Iris pigment epithelial cell (primary cell): ENCODE results near the gene BTBD19.
"Not testable (repeated sequence)": the region's sequence is repeated elsewhere in the genome, so short reads cannot be mapped to it uniquely, and the experiment has no call there.

Source experiments
- DNase-seq: peaks from one replicate; pipeline ENCODE4 v3.0.0-alpha.2; 2011; ENCODE audit warnings: low read depth

Gene BTBD19

DNA sequence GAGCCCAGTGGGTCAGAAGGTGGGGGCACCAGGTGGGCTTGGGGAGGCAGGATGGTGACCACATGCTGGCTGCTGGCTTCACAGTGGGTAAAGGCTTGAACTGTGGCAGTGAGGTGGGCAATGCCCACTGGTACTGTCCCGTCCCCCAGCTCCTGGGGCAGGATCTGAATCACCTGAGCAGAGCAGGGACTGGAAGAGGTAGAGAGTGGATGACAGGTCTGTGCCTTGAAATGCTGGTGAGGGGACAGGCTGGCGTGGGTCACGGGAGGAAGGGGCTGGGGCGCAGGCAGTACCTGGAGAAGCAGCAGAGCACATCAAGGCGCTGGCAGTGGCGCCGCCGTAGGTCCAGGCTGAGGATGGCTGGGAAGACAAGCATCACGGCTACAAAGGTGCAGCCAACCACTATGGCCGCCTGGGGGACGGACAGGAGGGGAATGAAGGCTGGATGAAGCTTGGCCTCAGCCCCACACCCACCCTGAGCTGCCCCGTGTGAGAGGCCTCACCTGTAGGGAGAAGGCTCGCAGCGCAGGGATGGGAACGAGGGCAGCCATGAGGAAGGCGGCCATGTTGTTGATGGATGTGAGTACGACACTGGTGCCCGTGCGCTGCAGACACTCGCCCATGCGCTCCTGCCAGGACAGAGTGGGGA lies 19.8 kb downstream of the BTBD19 start:
- DNase-seq: no peak

GRCh38 chr1:44828841-44829440 lies 20.6 kb downstream of the BTBD19 start:
- no peak for DNase-seq

GRCh38 chr1:44829506-44830384 lies 21.4 kb downstream of the BTBD19 start:
- DNase-seq: no peak

DNA sequence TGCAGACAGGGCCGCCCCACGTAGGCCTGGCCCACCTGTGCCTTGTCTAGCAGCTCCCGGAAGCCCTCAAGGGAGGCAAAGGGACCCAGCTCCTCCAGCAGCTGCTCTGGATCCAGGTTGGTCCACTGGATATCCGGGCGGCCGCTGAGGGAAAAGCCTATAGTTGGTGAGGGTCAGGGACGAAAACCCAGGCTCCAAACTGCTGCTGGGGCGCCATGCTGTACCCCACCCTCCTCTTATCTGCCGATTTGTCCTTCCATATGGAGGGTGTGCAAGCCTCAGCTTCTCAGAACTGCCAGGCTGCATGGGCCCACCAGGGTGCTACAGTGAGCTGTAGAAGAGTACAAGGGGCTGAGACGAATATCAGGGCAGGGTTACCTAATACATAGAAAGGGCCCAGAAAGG lies 22.6 kb downstream of the BTBD19 start:
- DNase-seq: no peak

GRCh38 chr1:44831516-44831915 lies 23.2 kb downstream of the BTBD19 start:
- DNase-seq: no peak

GRCh38 chr1:44832056-44832705 lies 23.9 kb downstream of the BTBD19 start:
- peak; percentile 29 for DNase-seq

DNA sequence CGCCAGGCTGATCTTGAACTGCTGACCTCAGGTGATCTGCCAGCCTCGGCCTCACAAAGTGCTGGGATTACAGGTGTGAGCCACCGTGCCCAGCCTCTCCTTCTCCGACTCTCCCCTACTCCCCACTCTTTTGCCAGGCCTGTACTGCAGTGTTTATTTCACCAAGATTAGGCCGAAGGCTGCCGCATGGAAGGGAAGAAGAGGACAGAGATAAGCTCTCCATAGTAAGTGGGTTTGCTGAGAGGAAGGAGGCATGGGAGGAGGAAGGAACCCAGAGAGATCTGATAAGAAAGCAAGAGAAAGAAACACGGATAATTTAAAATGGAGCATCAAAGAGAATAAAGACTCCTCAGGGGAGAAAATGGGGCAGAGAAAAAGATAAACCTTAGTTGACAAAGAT lies 26.0 kb downstream of the BTBD19 start:
- DNase-seq: no peak

DNA sequence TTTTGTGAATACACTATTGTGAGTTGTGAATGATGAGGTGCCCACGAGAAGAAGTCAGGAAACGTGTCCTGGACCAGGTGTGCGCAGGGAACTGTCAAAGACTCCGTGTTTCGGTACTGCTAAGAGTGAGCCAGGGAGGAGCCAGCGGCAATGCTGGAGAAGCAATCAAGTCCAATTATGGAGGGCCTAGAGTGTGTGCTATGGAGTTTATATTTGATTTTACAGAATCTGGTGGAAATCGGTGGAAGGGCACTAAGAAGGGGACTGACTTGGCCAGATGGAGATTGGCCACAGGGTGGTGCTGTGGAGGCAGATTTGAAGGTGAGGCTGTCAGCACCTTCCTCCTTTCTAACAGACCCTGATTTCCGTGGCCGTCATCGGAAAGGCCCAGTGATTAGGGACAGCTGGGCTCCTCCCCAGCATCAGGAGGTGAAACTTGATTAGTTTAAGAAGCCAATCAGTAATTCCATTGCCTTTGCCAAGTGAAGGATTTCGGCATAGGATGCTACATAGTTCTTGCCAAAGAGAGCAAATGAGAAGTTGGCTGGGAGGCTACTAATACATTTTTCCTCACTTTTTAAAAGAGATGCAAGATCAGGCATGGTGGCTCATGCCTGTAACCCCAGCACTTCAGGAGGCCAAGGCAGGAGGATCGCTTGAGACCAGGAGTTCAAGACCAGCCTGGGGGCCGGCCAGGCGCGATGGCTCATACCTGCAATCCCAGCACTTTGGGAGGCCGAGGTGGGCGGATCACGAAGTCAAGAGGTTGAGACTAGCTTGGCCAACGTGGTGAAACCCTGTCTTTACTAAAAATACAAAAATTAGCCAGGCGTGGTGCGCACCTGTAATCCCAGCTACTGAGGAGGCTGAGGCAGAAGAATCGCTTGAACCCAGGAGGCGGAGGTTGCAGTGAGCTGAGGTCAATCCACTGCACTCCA lies 27.7 kb downstream of the BTBD19 start:
- DNase-seq: peak; percentile 81

GRCh38 chr1:44838294-44838693 lies 30.0 kb downstream of the BTBD19 start:
- not testable (repeated sequence) for DNase-seq

DNA sequence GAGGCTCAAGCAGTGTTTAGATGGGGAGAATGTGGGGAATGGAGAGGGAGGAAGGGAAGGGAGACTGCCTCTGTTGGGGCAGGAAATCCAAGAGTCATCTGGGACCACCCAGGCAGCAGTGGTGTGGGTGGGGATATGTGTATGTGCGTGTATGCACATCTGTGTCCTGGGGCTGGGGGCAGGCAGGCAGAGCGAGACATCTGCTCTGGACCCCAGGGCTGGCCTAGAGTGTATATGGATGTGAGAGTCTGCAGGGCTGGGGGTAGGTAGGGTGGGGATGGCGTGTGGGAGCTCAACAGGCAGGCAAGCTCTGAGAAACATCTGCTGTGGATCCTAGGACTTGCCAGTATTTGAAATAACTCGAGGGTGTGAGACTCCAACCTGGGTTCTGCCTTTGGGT lies 31.3 kb downstream of the BTBD19 start:
- no peak for DNase-seq

GRCh38 chr1:44842486-44842861 lies 34.2 kb downstream of the BTBD19 start:
- DNase-seq: peak; percentile 18

DNA sequence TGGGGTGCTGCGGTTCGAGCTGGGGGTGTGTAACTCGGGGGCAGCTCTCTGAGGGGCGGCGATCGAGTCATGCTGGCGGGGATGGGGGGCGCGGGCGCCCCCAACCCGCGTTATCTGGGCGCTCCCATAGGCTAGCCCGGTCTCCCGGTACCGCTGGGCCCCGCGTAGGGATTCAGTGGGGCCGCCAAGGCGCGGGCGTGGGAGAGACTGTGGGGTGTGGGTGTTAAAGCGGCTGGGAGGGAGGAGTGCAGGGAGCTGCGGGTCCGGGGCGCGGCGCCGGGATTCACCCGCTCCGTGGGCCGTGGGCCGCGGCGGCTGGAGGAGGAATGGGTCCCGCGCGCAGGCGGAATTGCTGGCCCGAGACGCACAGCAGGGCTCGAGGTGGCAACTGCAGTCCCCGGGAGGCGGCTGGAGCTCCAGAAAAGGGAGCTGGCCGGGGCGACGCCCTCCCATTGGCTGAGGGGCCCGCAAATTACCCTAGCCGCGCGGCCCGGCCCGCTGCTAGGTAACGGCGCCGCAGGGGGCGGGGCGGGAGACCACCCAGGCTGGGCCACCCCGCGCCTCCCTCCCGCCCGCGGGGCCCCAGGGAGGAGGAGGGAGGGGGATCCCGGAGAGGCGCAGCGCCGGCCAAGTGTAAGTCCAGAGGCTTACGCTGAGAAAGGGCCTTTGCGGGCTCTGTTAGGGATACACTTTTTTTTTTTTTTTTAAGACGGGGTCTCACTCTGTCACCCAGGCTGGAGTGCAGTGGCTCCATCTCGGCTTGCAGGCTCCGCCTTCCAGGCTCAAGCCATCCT lies 34.7 kb downstream of the BTBD19 start, which contains the start of gene PTCH2:
PTCH2 (minus strand) TSS at position 392 of the 794 bp plus-strand sequence; CDS start at position 71, 321 bp downstream.
- DNase-seq: peak; percentile 57

GRCh38 chr1:44846985-44847384 lies 38.7 kb downstream of the BTBD19 start:
- no peak for DNase-seq

- no peak for DNase-seq
These were observed 39.5 kb downstream of the BTBD19 start for GRCh38 chr1:44847845-44848244.

GRCh38 chr1:44848456-44849181 lies 40.3 kb downstream of the BTBD19 start:
- no peak for DNase-seq

- DNase-seq: peak; percentile 53
These were observed 41.3 kb downstream of the BTBD19 start for GRCh38 chr1:44849575-44850132.

DNA sequence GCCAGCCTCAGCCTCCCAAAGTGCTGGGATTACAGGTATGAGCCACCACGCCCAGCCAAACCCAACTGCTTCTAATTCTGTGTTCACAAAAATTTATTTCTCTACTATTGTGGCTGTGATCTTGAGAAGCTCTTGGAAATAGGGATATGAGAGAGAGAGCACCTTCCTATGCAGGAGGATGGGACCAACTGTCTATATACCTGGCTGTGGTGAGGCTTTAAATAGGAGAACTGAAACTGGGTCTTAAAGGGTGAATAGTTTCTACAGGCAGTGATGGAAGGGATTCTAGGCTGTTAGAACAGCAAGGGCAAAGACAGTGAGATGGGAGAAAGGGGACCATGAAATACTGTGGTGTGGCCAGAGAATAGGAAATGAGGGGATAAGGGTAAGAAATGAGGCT lies 43.0 kb downstream of the BTBD19 start:
- DNase-seq: no peak

DNA sequence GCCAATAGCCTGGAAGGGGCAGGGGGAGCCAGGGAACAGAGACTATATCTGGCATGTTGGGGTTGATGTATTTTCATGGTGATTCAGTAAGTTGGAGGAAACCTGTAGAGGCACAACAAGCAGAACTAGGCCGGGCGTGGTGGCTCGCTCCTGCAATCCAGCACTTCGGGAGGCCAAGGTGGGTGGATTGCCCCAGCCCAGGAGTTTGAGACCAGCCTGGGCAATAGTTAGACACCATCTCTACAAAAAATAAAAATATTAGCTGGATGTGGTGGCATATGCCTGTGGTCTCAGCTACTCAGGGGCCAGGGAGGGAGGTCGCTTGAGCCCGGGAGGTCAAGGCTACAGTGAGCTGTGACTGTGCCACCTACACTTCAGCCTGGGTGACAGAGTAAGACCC lies 44.9 kb downstream of the BTBD19 start:
- no peak for DNase-seq

DNA sequence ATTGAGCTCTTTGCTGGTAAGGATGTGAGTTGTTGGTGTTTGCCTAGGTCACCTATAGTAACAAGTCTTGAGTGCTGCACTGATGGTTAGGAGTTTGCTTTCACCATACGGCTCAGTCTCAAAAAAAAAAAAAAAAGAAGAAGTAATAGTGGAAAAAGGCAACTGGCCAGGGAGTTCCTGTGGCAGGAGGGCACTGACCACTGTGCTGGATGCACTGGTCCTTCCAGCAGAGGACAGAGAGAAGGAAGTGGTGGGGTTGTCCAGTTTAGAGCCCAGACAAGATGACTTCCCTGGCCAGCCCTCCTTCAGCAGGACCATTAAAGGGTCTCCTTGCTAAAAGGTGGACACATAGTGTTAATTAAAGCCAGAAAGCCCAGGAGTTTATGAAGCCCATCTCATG lies 46.6 kb downstream of the BTBD19 start:
- no peak for DNase-seq
